MM.1S (cell line): ENCODE data around the gene SGCD.

ENCODE experiments used
- EZH2 ChIP-seq: fragments of 300-600 bp; sonication (generic); optimal IDR thresholded peaks from 2 replicates; pipeline ENCODE3; 2017; ENCODE audit warnings: low read depth, mild to moderate bottlenecking, antibody characterized with exemption, low read length, mixed read lengths
- EZH2phosphoT487 ChIP-seq: fragments of 300-600 bp; sonication (generic); IDR thresholded peaks from 2 replicates; pipeline ENCODE4 v1.6.1; 2018; ENCODE audit warnings: antibody characterized with exemption, low read length
- TF ChIP-seq, protein P1 (sequence below): fragments of 300-600 bp; sonication (generic); IDR thresholded peaks from 2 replicates; pipeline ENCODE4 v1.5.1; 2016; ENCODE audit warnings: antibody characterized with exemption, low read length, mixed read lengths

DNA sequence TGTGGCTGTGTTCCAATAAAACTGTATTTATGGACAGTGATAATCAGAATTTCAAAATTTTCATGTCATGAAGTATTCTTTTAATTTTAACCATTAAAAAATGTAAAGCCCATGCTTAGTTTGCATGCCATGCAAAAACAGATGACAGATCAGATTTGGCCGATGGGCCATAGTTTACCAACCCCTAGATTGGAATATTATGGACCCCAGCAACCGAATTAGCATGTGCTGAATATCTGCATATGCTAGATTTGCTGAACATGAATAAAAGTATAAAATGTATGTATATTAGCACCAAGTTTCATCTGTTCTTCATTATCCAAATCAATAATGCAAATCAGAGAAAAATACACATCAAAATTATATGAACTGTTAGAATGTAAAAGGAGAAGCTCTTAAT lies 364.6 kb downstream of the SGCD start:
- TF ChIP-seq, protein P1, sequence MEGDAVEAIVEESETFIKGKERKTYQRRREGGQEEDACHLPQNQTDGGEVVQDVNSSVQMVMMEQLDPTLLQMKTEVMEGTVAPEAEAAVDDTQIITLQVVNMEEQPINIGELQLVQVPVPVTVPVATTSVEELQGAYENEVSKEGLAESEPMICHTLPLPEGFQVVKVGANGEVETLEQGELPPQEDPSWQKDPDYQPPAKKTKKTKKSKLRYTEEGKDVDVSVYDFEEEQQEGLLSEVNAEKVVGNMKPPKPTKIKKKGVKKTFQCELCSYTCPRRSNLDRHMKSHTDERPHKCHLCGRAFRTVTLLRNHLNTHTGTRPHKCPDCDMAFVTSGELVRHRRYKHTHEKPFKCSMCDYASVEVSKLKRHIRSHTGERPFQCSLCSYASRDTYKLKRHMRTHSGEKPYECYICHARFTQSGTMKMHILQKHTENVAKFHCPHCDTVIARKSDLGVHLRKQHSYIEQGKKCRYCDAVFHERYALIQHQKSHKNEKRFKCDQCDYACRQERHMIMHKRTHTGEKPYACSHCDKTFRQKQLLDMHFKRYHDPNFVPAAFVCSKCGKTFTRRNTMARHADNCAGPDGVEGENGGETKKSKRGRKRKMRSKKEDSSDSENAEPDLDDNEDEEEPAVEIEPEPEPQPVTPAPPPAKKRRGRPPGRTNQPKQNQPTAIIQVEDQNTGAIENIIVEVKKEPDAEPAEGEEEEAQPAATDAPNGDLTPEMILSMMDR = no peak
- no peak for TF ChIP-seq EZH2
- TF ChIP-seq EZH2phosphoT487 = no peak
